IMR-90 (cell line): ENCODE results near the gene KRT5. TPM values are rescaled to one million over a fixed set of nuclear protein-coding genes. Genes with fewer than 3 reads are reported as not detected.

Experiments used
- ATAC-seq: fragments of 200-7000 bp; cut with Tn5 transposase; 2 replicates; pipeline ENCODE4 v1.9.1; 2020; ENCODE audit warnings: low read depth, mild to moderate bottlenecking, moderate library complexity
- BruUV-seq: library from RNA; stranded (reverse); fragments of 400-500 nt; replicated peaks from 2 replicates; lab custom pipeline; 2021; lab: Mats Ljungman, UMichigan
- CTCF ChIA-PET: fragments of 300-600 bp; formaldehyde crosslinking; extraction: SDS; loops from one replicate; lab custom pipeline; 2021; ENCODE audit warnings: antibody characterized with exemption; lab: Yijun Ruan, JAX
- POLR2A ChIA-PET: fragments of 300-600 bp; sonication (Branson Sonifier 250); formaldehyde crosslinking; loops from one replicate; lab custom pipeline; 2022; ENCODE audit warnings: antibody characterized with exemption; ENCODE audit not compliant: unreplicated experiment; lab: Charles Lee
- DNase-seq: peaks from one replicate; pipeline ENCODE4 v3.0.0; 2013
- H2AFZ ChIP-seq: replicated peaks from 2 replicates; pipeline ENCODE3; 2013; ENCODE audit warnings: low read length, mild to moderate bottlenecking; ENCODE audit not compliant: poor library complexity
- H2AK5ac ChIP-seq: 2 replicates; pipeline ENCODE4 v1.6.1; 2013; ENCODE audit warnings: low read depth, low read length, inconsistent platforms
- H2AK9ac ChIP-seq: replicated peaks from 2 replicates; pipeline ENCODE3; 2013; ENCODE audit warnings: mild to moderate bottlenecking, low read depth, low read length, moderate library complexity; ENCODE audit not compliant: poor library complexity
- H2BK120ac ChIP-seq: 2 replicates; pipeline ENCODE4 v1.6.1; 2013; ENCODE audit warnings: low read depth, low read length, inconsistent platforms
- H2BK15ac ChIP-seq: 3 replicates; pipeline ENCODE4 v1.6.1; 2013; ENCODE audit warnings: low read depth, low read length, inconsistent platforms
- H2BK20ac ChIP-seq: 2 replicates; pipeline ENCODE4 v1.6.1; 2013; ENCODE audit warnings: low read depth, mild to moderate bottlenecking, inconsistent platforms, low read length, moderate library complexity
- H2BK5ac ChIP-seq: 2 replicates; pipeline ENCODE4 v1.6.1; 2013; ENCODE audit warnings: mild to moderate bottlenecking, low read depth, low read length, inconsistent platforms; ENCODE audit not compliant: poor library complexity, severe bottlenecking
- H3K14ac ChIP-seq: replicated peaks from 2 replicates; pipeline ENCODE4 v1.6.1; 2013; ENCODE audit warnings: low read depth, low read length, inconsistent platforms
- H3K18ac ChIP-seq: 2 replicates; pipeline ENCODE4 v1.6.1; 2013; ENCODE audit warnings: low read depth, low read length, control low read depth
- H3K23ac ChIP-seq: 2 replicates; pipeline ENCODE4 v1.6.1; 2013; ENCODE audit warnings: low read depth, low read length, inconsistent platforms
- H3K27ac ChIP-seq: 2 replicates; pipeline ENCODE4 v1.5.1; 2013; ENCODE audit warnings: mild to moderate bottlenecking, control low read depth, low read length; ENCODE audit not compliant: insufficient read depth
- H3K27me3 ChIP-seq: 2 replicates; pipeline ENCODE4 v1.6.1; 2013; ENCODE audit warnings: low read length; ENCODE audit not compliant: control insufficient read depth, insufficient read depth
- H3K36me3 ChIP-seq: 2 replicates; pipeline ENCODE4 v1.6.1; 2013; ENCODE audit warnings: low read length, mixed read lengths; ENCODE audit not compliant: control insufficient read depth, insufficient read depth
- H3K4ac ChIP-seq: 2 replicates; pipeline ENCODE4 v1.6.1; 2013; ENCODE audit warnings: low read depth, low read length, inconsistent platforms
- H3K4me1 ChIP-seq: 2 replicates; pipeline ENCODE4 v1.6.1; 2013; ENCODE audit warnings: low read length, mixed read lengths; ENCODE audit not compliant: control insufficient read depth, insufficient read depth
- H3K4me2 ChIP-seq: 2 replicates; pipeline ENCODE4 v1.6.1; 2013; ENCODE audit warnings: low read depth, mild to moderate bottlenecking, control low read depth, low read length, moderate library complexity
- H3K4me3 ChIP-seq: 2 replicates; pipeline ENCODE4 v1.5.1; 2013; ENCODE audit warnings: low read depth, mild to moderate bottlenecking, control low read depth, low read length, moderate library complexity; ENCODE audit not compliant: insufficient read depth
- H3K56ac ChIP-seq: 2 replicates; pipeline ENCODE4 v1.6.1; 2013; ENCODE audit warnings: low read length, inconsistent platforms; ENCODE audit not compliant: insufficient read depth; ENCODE audit errors: extremely low read depth
- H3K79me1 ChIP-seq, 2 experiments: 2 replicates each; pipeline ENCODE4 v1.6.1; 2013; ENCODE audit warnings: low read length in 2 of 2, inconsistent platforms in 1 of 2, low read depth in 1 of 2
- H3K9ac ChIP-seq: 2 replicates; pipeline ENCODE4 v1.6.1; 2013; ENCODE audit warnings: low read depth, low read length, control low read depth
- H3K9me1 ChIP-seq: 2 replicates; pipeline ENCODE4 v1.6.1; 2013; ENCODE audit warnings: low read length, inconsistent platforms; ENCODE audit not compliant: insufficient read depth
- H3K9me3 ChIP-seq: 2 replicates; pipeline ENCODE4 v1.6.1; 2013; ENCODE audit warnings: low read length; ENCODE audit not compliant: control insufficient read depth, insufficient read depth
- H4K20me1 ChIP-seq: 2 replicates; pipeline ENCODE4 v1.6.1; 2013; ENCODE audit warnings: low read length, inconsistent platforms; ENCODE audit not compliant: insufficient read depth
- H4K5ac ChIP-seq: 2 replicates; pipeline ENCODE4 v1.6.1; 2013; ENCODE audit warnings: mild to moderate bottlenecking, low read depth, low read length, control low read depth
- H4K8ac ChIP-seq, 2 experiments: 2 replicates each; pipeline ENCODE4 v1.6.1; 2013; ENCODE audit warnings: low read depth in 2 of 2, low read length in 2 of 2, control low read depth in 1 of 2, inconsistent platforms in 1 of 2
- H4K91ac ChIP-seq: 2 replicates; pipeline ENCODE4 v1.6.1; 2013; ENCODE audit warnings: low read depth, low read length, inconsistent platforms; ENCODE audit not compliant: insufficient read depth
- BHLHE40 ChIP-seq: fragments of 150-350 bp; IDR thresholded peaks from 2 replicates; pipeline ENCODE4 v1.6.1; 2016; ENCODE audit warnings: mild to moderate bottlenecking, low read depth, low read length
- CEBPB ChIP-seq: IDR thresholded peaks from 2 replicates; pipeline ENCODE4 v1.6.1; 2012; ENCODE audit warnings: low read depth, low read length, improper control_type of control experiment
- CHD1 ChIP-seq: IDR thresholded peaks from 2 replicates; pipeline ENCODE4 v1.6.1; 2012; ENCODE audit warnings: low read depth, low read length, improper control_type of control experiment
- CTCF ChIP-seq: conservative IDR thresholded peaks from 2 replicates; pipeline ENCODE4 v1.5.1; 2012; ENCODE audit warnings: mild to moderate bottlenecking, low read depth, low read length, improper control_type of control experiment
- ELK1 ChIP-seq: fragments of 150-350 bp; IDR thresholded peaks from 2 replicates; pipeline ENCODE4 v1.6.1; 2016; ENCODE audit warnings: low read depth, mild to moderate bottlenecking, low read length, moderate library complexity, borderline replicate concordance
- FOS ChIP-seq: fragments of 150-350 bp; IDR thresholded peaks from 2 replicates; pipeline ENCODE4 v1.6.1; 2016; ENCODE audit warnings: low read depth, low read length
- MAFK ChIP-seq: IDR thresholded peaks from 2 replicates; pipeline ENCODE4 v1.6.1; 2012; ENCODE audit warnings: low read depth, low read length, improper control_type of control experiment
- MAZ ChIP-seq: IDR thresholded peaks from 2 replicates; pipeline ENCODE4 v1.6.1; 2012; ENCODE audit warnings: low read depth, mild to moderate bottlenecking, low read length, improper control_type of control experiment, moderate library complexity, borderline replicate concordance
- MXI1 ChIP-seq: IDR thresholded peaks from 2 replicates; pipeline ENCODE4 v1.6.1; 2012; ENCODE audit warnings: low read depth, mild to moderate bottlenecking, low read length, moderate library complexity, borderline replicate concordance
- NFE2L2 ChIP-seq: fragments of 150-350 bp; IDR thresholded peaks from 2 replicates; pipeline ENCODE4 v1.6.1; 2016; ENCODE audit warnings: low read depth, mild to moderate bottlenecking, low read length
- POLR2A ChIP-seq: IDR thresholded peaks from 2 replicates; pipeline ENCODE4 v1.6.1; 2012; ENCODE audit warnings: mild to moderate bottlenecking, low read depth, low read length
- RAD21 ChIP-seq: IDR thresholded peaks from 2 replicates; pipeline ENCODE4 v1.6.1; 2012; ENCODE audit warnings: low read length, improper control_type of control experiment
- RCOR1 ChIP-seq: IDR thresholded peaks from 2 replicates; pipeline ENCODE4 v1.6.1; 2012; ENCODE audit warnings: mild to moderate bottlenecking, low read length, improper control_type of control experiment; ENCODE audit not compliant: insufficient replicate concordance
- RFX5 ChIP-seq: IDR thresholded peaks from 2 replicates; pipeline ENCODE4 v1.8.0; 2012; ENCODE audit warnings: low read depth, mild to moderate bottlenecking, low read length, moderate library complexity
- SMC3 ChIP-seq: fragments of 150-350 bp; IDR thresholded peaks from 2 replicates; pipeline ENCODE4 v1.6.1; 2016; ENCODE audit warnings: low read depth, mild to moderate bottlenecking, antibody characterized with exemption, low read length, moderate library complexity
- USF2 ChIP-seq: fragments of 150-350 bp; IDR thresholded peaks from 2 replicates; pipeline ENCODE4 v1.6.1; 2017; ENCODE audit warnings: mild to moderate bottlenecking, antibody characterized with exemption, low read length, low read depth
- WGBS, 2 experiments: methylation state at CpG; one replicate each; pipeline versions ENCODE4 v1.1.5 to v1.1.7; 2013; ENCODE audit warnings: missing lambda C conversion rate in 2 of 2; ENCODE audit not compliant: insufficient read length in 1 of 2; ENCODE audit errors: extremely low coverage in 2 of 2; 5-methylcytosine and 5-hydroxymethylcytosine counted together
- dilution Hi-C: fragments of 300-500 bp; cut with HindIII; formaldehyde crosslinking; loops from one replicate; pipeline ENCODE4 v1.14.3; 2018; ENCODE audit warnings: low sequenced_read_pairs; ENCODE audit not compliant: unreplicated experiment
- in situ Hi-C: fragments of 300-500 bp; cut with MboI; formaldehyde crosslinking; loops from 3 replicates; pipeline ENCODE4 v1.14.3; 2019; ENCODE audit warnings: low sequenced_read_pairs, inconsistent platforms, mixed read lengths
- intact Hi-C: fragments of 100-400 bp; cut with micrococcal nuclease; formaldehyde crosslinking; loops from 2 replicates; pipeline ENCODE4 v1.10.0; 2022
- polyA plus RNA-seq, 3 experiments: library from polyadenylated mRNA; depleted of rRNA; stranded (reverse); fragments of >200 nt; gene quantifications; 2 replicates each; pipeline ENCODE4 v1.2.3, GENCODE V29; 2012; ENCODE audit warnings: low replicate concordance in 1 of 3
- total RNA-seq: library from RNA; depleted of rRNA; stranded (reverse); fragments of >200 nt; gene quantifications from 2 replicates; pipeline ENCODE4 v1.2.3, GENCODE V29; 2012

KRT5 gene
- total and polyA plus RNA-seq, 2 of the 4 experiments (the other 2 are of a cell fraction) = not detected

GRCh38 chr12:52508211-52508610, 12.0 kb downstream of the KRT5 start:
- H2BK15ac ChIP-seq = no peak overlapping the region
- H3K18ac ChIP-seq = no peak overlapping the region
- dilution Hi-C loops (no loop called here), in situ Hi-C loops (no loop called here), intact Hi-C loops (no loop called here)
- no peak overlapping the region for H3K27ac ChIP-seq
- WGBS, 2 experiments = 0% methylated on average over 1 of the region's 5 CpGs; no CpG with 5 or more reads in 1 of the 2 experiments
- H2AFZ ChIP-seq = no peak overlapping the region
- ATAC-seq (no peak), DNase-seq (no peak)
- H3K4me3 ChIP-seq = no peak overlapping the region
- POLR2A ChIA-PET = no interaction called here
- no peak overlapping the region for H3K4me2 ChIP-seq
- no peaks in the 10 kb centered on the region for H3K9me1 ChIP-seq
- no peaks in the 10 kb centered on the region for H3K79me1 ChIP-seq
- no peaks in the 10 kb centered on the region for H3K9me3 ChIP-seq
- CTCF ChIA-PET = no interaction called here
- no peak overlapping the region for H2BK120ac ChIP-seq
- no peaks in the 10 kb centered on the region for H3K4me1 ChIP-seq
- no TSS peak for BruUV-seq
- peaks cover 7% of the 10 kb centered on the region for H3K27me3 ChIP-seq
- no peak overlapping the region for H4K5ac ChIP-seq
- no peak overlapping the region for H3K9ac ChIP-seq
- no peak overlapping the region for H2AK5ac ChIP-seq
- H3K36me3 ChIP-seq = no peaks in the 10 kb centered on the region
- H3K14ac ChIP-seq = no peak overlapping the region
- H3K56ac ChIP-seq = no peak overlapping the region
- H2AK9ac ChIP-seq = no peak overlapping the region
- H2BK5ac ChIP-seq = no peak overlapping the region
- no peaks in the 10 kb centered on the region for H4K20me1 ChIP-seq
- TF ChIP-seq MAFK = no peak
- no peak for TF ChIP-seq CTCF
- no peak for TF ChIP-seq RAD21
- no peak for TF ChIP-seq FOS
- TF ChIP-seq SMC3 = no peak
- no peak for TF ChIP-seq CHD1
- no peak for TF ChIP-seq POLR2A
- no peak for TF ChIP-seq CEBPB
- no peak for TF ChIP-seq MAZ
- TF ChIP-seq RFX5 = no peak
- TF ChIP-seq USF2 = no peak
- TF ChIP-seq ELK1 = no peak
- no peak for TF ChIP-seq BHLHE40
- no peak for TF ChIP-seq RCOR1
- no peak for TF ChIP-seq MXI1
- TF ChIP-seq NFE2L2 = no peak
- no peak overlapping the region for H2BK20ac ChIP-seq
- H3K4ac ChIP-seq = no peak overlapping the region
- no peak overlapping the region for H3K23ac ChIP-seq
- no peak overlapping the region for H4K8ac ChIP-seq
- no peak overlapping the region for H4K91ac ChIP-seq
